H1 (cell line): Measurements from ENCODE around the gene NDST4.

Experiments used
- CHD1 ChIP-seq: IDR thresholded peaks from 2 replicates; pipeline ENCODE4 v1.6.1; 2012; ENCODE audit warnings: low read depth, low read length, improper control_type of control experiment
- CREB1 ChIP-seq: IDR thresholded peaks from 2 replicates; pipeline ENCODE4 v1.6.1; 2012; ENCODE audit warnings: inconsistent platforms
- CTCF ChIP-seq, 3 experiments: IDR thresholded peaks; 1 replicate in 2 of 3; 2 replicates in 1 of 3; pipeline versions ENCODE4 v1.5.1 to v1.6.1; 2011; ENCODE audit warnings: low read length in 3 of 3, mild to moderate bottlenecking in 3 of 3, inconsistent platforms in 2 of 3, low read depth in 1 of 3, moderate library complexity in 1 of 3; ENCODE audit not compliant: insufficient read depth in 1 of 3; ENCODE audit errors: control extremely low read depth in 1 of 3
- EZH2 ChIP-seq: fragments of 200-600 bp; sonication (generic); IDR thresholded peaks from 2 replicates; pipeline ENCODE4 v1.7.1; 2012; ENCODE audit warnings: low read depth, mild to moderate bottlenecking, moderate library complexity, low read length, inconsistent platforms; ENCODE audit not compliant: severe bottlenecking
- HDAC6 ChIP-seq: IDR thresholded peaks from one replicate; pipeline ENCODE4 v1.7.1; 2012; ENCODE audit warnings: low read depth, mild to moderate bottlenecking, inconsistent platforms, low read length, moderate library complexity
- JUND ChIP-seq: IDR thresholded peaks from 2 replicates; pipeline ENCODE4 v1.6.1; 2011; ENCODE audit warnings: mild to moderate bottlenecking, improper control_type of control experiment, low read length
- POLR2A ChIP-seq, 2 experiments: IDR thresholded peaks; 1 replicate in 1 of 2; 2 replicates in 1 of 2; pipeline ENCODE4 v1.6.1; 2011; ENCODE audit warnings: low read depth in 2 of 2, low read length in 2 of 2, mild to moderate bottlenecking in 2 of 2; ENCODE audit errors: control extremely low read depth in 1 of 2
- POLR2AphosphoS5 ChIP-seq: IDR thresholded peaks from 2 replicates; pipeline ENCODE4 v1.6.1; 2011; ENCODE audit warnings: low read depth, low read length
- RAD21 ChIP-seq, 2 experiments: IDR thresholded peaks in 1 of 2; conservative IDR thresholded peaks in 1 of 2; 2 replicates each; pipeline ENCODE4 v1.6.1; 2011; ENCODE audit warnings: low read depth in 2 of 2, low read length in 2 of 2, improper control_type of control experiment in 1 of 2, inconsistent platforms in 1 of 2, mild to moderate bottlenecking in 1 of 2, moderate library complexity in 1 of 2
- RFX5 ChIP-seq: IDR thresholded peaks from 2 replicates; pipeline ENCODE4 v1.6.1; 2011; ENCODE audit warnings: low read depth, low read length, improper control_type of control experiment, borderline replicate concordance
- SAP30 ChIP-seq: fragments of 300-600 bp; sonication (generic); IDR thresholded peaks from 2 replicates; pipeline ENCODE4 v1.7.1; 2012; ENCODE audit warnings: low read length, moderate library complexity, mild to moderate bottlenecking, inconsistent platforms; ENCODE audit not compliant: insufficient read depth, insufficient replicate concordance
- TAF1 ChIP-seq: IDR thresholded peaks from 2 replicates; pipeline ENCODE4 v1.6.1; 2011; ENCODE audit warnings: mild to moderate bottlenecking, low read depth, low read length
- TCF12 ChIP-seq: IDR thresholded peaks from 2 replicates; pipeline ENCODE4 v1.6.1; 2011; ENCODE audit warnings: low read depth, mild to moderate bottlenecking, low read length
- ZNF274 ChIP-seq: IDR thresholded peaks from 2 replicates; pipeline ENCODE4 v1.7.0; 2012; ENCODE audit warnings: low read length, borderline replicate concordance; ENCODE audit errors: extremely low read depth

DNA sequence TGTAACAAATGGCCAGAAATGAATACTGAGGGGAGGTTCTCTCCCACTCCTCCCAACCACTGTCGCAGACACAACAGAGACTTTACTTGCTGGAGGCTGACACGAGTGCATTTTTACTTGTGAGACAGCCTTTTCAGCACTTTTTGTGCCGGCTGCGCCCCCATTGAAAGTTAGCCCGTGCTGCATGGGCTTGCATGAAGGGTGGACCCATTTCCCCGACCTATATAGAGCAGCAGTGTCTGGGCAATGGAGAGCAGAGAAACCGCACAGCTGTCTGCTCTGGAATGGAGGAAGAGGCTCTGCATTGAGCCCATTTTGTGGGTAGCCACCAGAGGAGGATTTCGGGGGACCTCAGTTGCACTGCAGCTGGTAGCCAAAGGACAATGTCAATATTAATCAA, 306.1 kb downstream of the NDST4 start:
- TF ChIP-seq TAF1 (no peak), CREB1 (no peak), EZH2 (no peak), SAP30 (no peak), POLR2AphosphoS5 (no peak), CTCF (IDR thresholded peaks at IDR 0.05; ENCODE audit: control extremely low read depth in 1 of 3, insufficient read depth in 1 of 3, low read depth in 1 of 3, low read length in 3 of 3) (no peak), JUND (no peak), TCF12 (no peak), POLR2A (IDR thresholded peaks at IDR 0.05; ENCODE audit: control extremely low read depth in 1 of 2, low read depth in 2 of 2, low read length in 2 of 2) (no peak), HDAC6 (no peak), ZNF274 (no peak), RAD21 (IDR thresholded peaks at IDR 0.05 in 1 of 2, conservative IDR thresholded peaks at IDR 0.05 in 1 of 2; ENCODE audit: low read depth in 2 of 2, low read length in 2 of 2) (no peak), RFX5 (no peak), CHD1 (no peak)
